BLaER1 (cell line): Measurements from ENCODE around the gene ZRANB1.
"Not testable (repeated sequence)": the region's sequence is repeated elsewhere in the genome, so short reads cannot be mapped to it uniquely, and the experiment has no call there.

ENCODE experiments used
- H3K27ac ChIP-seq: shearing (Covaris generic); formaldehyde crosslinking; 2 replicates; pipeline ENCODE4 v1.8.1; 2022
- H3K27me3 ChIP-seq: shearing (Covaris generic); formaldehyde crosslinking; 2 replicates; pipeline ENCODE4 v1.8.1; 2022
- H3K36me3 ChIP-seq: shearing (Covaris generic); formaldehyde crosslinking; 2 replicates; pipeline ENCODE4 v1.8.1; 2022
- H3K4me1 ChIP-seq: shearing (Covaris generic); formaldehyde crosslinking; 2 replicates; pipeline ENCODE4 v1.8.1; 2022
- H3K4me2 ChIP-seq: shearing (Covaris generic); formaldehyde crosslinking; 2 replicates; pipeline ENCODE4 v1.8.1; 2022
- H3K4me3 ChIP-seq: shearing (Covaris generic); formaldehyde crosslinking; 2 replicates; pipeline ENCODE4 v1.8.1; 2022
- H3K9ac ChIP-seq: shearing (Covaris generic); formaldehyde crosslinking; 2 replicates; pipeline ENCODE4 v1.8.1; 2022
- H3K9me3 ChIP-seq: shearing (Covaris generic); formaldehyde crosslinking; 2 replicates; pipeline ENCODE4 v1.8.1; 2022
- H4K20me1 ChIP-seq: shearing (Covaris generic); formaldehyde crosslinking; 2 replicates; pipeline ENCODE4 v1.8.1; 2022
- Cebpa-rat ChIP-seq: shearing (Covaris generic); IDR thresholded peaks from 2 replicates; pipeline ENCODE4 v1.8.1; 2022

The ZRANB1 gene

DNA sequence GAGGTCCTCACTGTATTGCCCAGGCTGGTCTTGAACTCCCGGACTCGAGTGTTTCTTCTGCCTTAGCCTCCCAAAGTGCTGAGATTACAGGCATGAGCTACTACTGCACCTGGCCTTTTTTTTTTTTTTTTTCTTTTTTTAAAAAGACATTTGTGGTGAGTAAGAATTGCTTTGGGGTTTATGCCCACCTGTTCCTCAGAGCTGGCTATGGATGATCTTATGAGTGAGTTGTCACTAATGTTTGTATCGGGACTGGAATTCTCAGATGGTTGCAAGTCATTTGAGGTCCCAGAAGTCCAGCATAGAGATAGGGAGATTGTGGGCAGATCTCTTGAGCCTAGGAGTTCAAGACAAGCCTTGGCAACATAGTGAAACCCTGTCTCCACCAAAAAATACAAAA lies 35.2 kb downstream of the ZRANB1 start:
- Histone ChIP-seq H3K4me2 (no peak overlapping the region), H3K9me3 (no peaks in the 10 kb centered on the region), H3K4me1 (no peaks in the 10 kb centered on the region), H3K4me3 (no peak overlapping the region), H3K27me3 (no peaks in the 10 kb centered on the region), H3K27ac (no peak overlapping the region), H3K9ac (no peak overlapping the region), H3K36me3 (peaks cover 81% of the 10 kb centered on the region), H4K20me1 (peaks cover 92% of the 10 kb centered on the region)
- TF ChIP-seq Cebpa-rat, result no peak

GRCh38 chr10:124977648-124978375 lies 35.9 kb downstream of the ZRANB1 start:
- H3K27ac ChIP-seq, result no peak overlapping the region
- no peak overlapping the region for H3K4me3 ChIP-seq
- no peaks in the 10 kb centered on the region for H3K4me1 ChIP-seq
- no peak overlapping the region for H3K4me2 ChIP-seq
- H3K9ac ChIP-seq, result no peak overlapping the region
- peaks cover 92% of the 10 kb centered on the region for H4K20me1 ChIP-seq
- no peaks in the 10 kb centered on the region for H3K9me3 ChIP-seq
- H3K27me3 ChIP-seq, result no peaks in the 10 kb centered on the region
- TF ChIP-seq Cebpa-rat, result no peak
- peaks cover 83% of the 10 kb centered on the region for H3K36me3 ChIP-seq

DNA sequence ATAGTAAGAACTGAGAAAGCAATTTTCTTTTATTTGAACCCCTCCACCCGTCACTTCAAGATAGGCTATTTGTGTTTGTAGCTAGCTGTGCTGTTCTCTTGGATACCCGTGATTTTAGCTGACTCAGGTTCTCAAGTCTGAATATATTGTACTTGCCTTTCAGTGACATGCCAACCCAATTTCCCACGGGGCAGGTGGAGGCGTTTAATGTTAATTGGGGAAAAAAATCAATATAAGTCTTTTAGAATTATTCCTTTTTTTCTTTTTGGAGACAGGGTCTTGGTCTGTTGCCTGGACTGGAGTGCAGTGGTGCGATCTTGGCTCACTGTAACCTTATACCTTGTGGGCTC lies 36.4 kb downstream of the ZRANB1 start:
- Histone ChIP-seq H3K4me2 (no peak overlapping the region), H3K27ac (no peak overlapping the region), H3K4me1 (no peaks in the 10 kb centered on the region), H3K4me3 (no peak overlapping the region), H3K36me3 (peaks cover 83% of the 10 kb centered on the region), H4K20me1 (peaks cover 92% of the 10 kb centered on the region), H3K9ac (no peak overlapping the region), H3K27me3 (no peaks in the 10 kb centered on the region), H3K9me3 (no peaks in the 10 kb centered on the region)
- TF ChIP-seq Cebpa-rat, result no peak

- no peaks in the 10 kb centered on the region for H3K9me3 ChIP-seq
- H3K9ac ChIP-seq, result no peak overlapping the region
- H3K27me3 ChIP-seq, result no peaks in the 10 kb centered on the region
- H3K36me3 ChIP-seq, result peaks cover 84% of the 10 kb centered on the region
- no peak overlapping the region for H3K4me2 ChIP-seq
- H3K4me1 ChIP-seq, result no peaks in the 10 kb centered on the region
- no peak overlapping the region for H3K4me3 ChIP-seq
- no peak overlapping the region for H3K27ac ChIP-seq
- H4K20me1 ChIP-seq, result peaks cover 97% of the 10 kb centered on the region
- TF ChIP-seq Cebpa-rat, result no peak
These were observed 41.4 kb downstream of the ZRANB1 start for GRCh38 chr10:124983321-124983720.

DNA sequence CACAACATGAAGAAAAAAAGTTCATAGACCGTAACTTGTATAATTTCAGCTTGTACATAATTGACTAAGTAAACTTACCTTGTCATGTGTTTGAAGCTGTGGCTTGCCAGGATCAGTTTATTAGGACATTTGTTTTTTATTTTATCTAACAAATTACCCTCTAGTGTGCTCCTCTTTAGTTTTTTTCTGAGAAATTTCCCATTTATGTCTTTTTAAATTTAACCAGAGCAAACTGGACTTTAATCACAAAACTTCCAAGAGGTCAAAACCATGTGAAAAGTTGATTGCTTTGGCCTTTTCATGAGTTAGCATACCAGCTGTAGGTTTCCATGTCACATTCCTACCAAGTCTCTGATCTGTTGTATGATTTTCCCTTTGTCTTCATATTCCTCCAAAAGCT lies 42.5 kb downstream of the ZRANB1 start:
- Histone ChIP-seq H4K20me1 (peaks cover 89% of the 10 kb centered on the region), H3K9ac (no peak overlapping the region), H3K4me1 (peaks cover 10% of the 10 kb centered on the region), H3K4me2 (no peak overlapping the region), H3K4me3 (no peak overlapping the region), H3K9me3 (no peaks in the 10 kb centered on the region), H3K27ac (no peak overlapping the region), H3K36me3 (peaks cover 76% of the 10 kb centered on the region), H3K27me3 (no peaks in the 10 kb centered on the region)
- no peak for TF ChIP-seq Cebpa-rat

GRCh38 chr10:124985162-124985561 lies 43.2 kb downstream of the ZRANB1 start:
- H3K9me3 ChIP-seq, result no peaks in the 10 kb centered on the region
- TF ChIP-seq Cebpa-rat, result no peak
- no peak overlapping the region for H3K4me3 ChIP-seq
- H4K20me1 ChIP-seq, result peaks cover 89% of the 10 kb centered on the region
- no peaks in the 10 kb centered on the region for H3K27me3 ChIP-seq
- peaks cover 77% of the 10 kb centered on the region for H3K36me3 ChIP-seq
- H3K9ac ChIP-seq, result no peak overlapping the region
- H3K27ac ChIP-seq, result no peak overlapping the region
- H3K4me1 ChIP-seq, result peaks cover 18% of the 10 kb centered on the region
- H3K4me2 ChIP-seq, result no peak overlapping the region

GRCh38 chr10:124987788-124988187 lies 45.9 kb downstream of the ZRANB1 start:
- no peaks in the 10 kb centered on the region for H3K9me3 ChIP-seq
- H3K9ac ChIP-seq, result no peak overlapping the region
- no peak overlapping the region for H3K27ac ChIP-seq
- H3K4me1 ChIP-seq, result peaks cover 30% of the 10 kb centered on the region
- TF ChIP-seq Cebpa-rat, result no peak
- H3K4me3 ChIP-seq, result no peak overlapping the region
- H3K4me2 ChIP-seq, result no peak overlapping the region
- peaks cover 89% of the 10 kb centered on the region for H4K20me1 ChIP-seq
- H3K36me3 ChIP-seq, result peaks cover 90% of the 10 kb centered on the region
- no peaks in the 10 kb centered on the region for H3K27me3 ChIP-seq

DNA sequence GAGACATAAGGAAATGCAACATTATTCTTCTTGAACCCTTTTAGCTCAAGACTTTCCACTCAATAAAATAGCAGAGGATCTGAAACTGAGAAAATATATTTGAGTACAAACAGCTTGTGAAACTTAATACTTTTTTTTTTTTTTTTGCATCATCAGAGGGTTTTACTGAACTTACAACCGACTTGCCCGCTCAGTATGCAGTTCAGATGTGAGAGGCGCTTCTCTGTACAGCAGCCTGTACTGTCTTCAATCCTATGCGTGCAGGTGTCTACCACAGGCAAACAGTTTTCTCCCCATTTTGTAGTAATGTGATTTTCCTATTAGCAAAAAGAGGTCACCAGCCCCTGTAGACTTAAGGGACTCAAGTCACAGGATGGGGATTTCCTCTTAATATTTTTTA lies 46.8 kb downstream of the ZRANB1 start:
- not testable (repeated sequence) for H3K4me3 ChIP-seq, H3K9me3 ChIP-seq, H3K9ac ChIP-seq, H3K27ac ChIP-seq, H3K27me3 ChIP-seq
- Histone ChIP-seq H4K20me1 (peaks cover 89% of the 10 kb centered on the region), H3K4me2 (peak overlapping the region; percentile 43; the same call in 1 of the 2 replicates), H3K36me3 (peaks cover 90% of the 10 kb centered on the region), H3K4me1 (peaks cover 30% of the 10 kb centered on the region)

DNA sequence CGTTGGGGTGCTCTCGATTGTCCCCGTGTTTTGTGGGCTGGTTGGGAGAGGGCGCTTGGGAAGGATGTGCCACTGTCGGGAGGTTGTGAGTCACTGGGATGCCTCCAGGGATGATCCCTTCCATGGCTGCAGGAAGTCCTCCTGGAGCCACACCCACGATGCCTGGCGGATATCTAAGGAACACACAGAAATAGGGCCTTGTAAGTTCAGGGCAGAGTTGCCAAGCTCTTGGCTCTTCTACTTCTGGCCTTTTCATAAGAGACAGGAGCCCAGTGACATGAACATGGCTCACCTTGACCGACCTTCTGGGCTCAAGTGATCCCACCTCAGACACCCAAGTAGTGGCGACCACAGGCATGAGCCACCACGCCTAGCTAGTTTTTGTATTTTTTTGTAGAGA lies 47.6 kb downstream of the ZRANB1 start:
- H3K36me3 ChIP-seq, result peaks cover 90% of the 10 kb centered on the region
- H3K9me3 ChIP-seq, result no peaks in the 10 kb centered on the region
- H3K4me3 ChIP-seq, result no peak overlapping the region
- H3K4me2 ChIP-seq, result peak overlapping the region; percentile 43
- no peaks in the 10 kb centered on the region for H3K27me3 ChIP-seq
- peaks cover 30% of the 10 kb centered on the region for H3K4me1 ChIP-seq
- H4K20me1 ChIP-seq, result peaks cover 89% of the 10 kb centered on the region
- TF ChIP-seq Cebpa-rat, result no peak
- no peak overlapping the region for H3K9ac ChIP-seq
- H3K27ac ChIP-seq, result no peak overlapping the region

GRCh38 chr10:124990671-124991625 lies 49.0 kb downstream of the ZRANB1 start:
- H3K27ac ChIP-seq, result no peak overlapping the region
- no peak overlapping the region for H3K9ac ChIP-seq
- no peaks in the 10 kb centered on the region for H3K9me3 ChIP-seq
- H3K4me2 ChIP-seq, result no peak overlapping the region
- peaks cover 90% of the 10 kb centered on the region for H3K36me3 ChIP-seq
- no peak overlapping the region for H3K4me3 ChIP-seq
- no peaks in the 10 kb centered on the region for H3K27me3 ChIP-seq
- peaks cover 91% of the 10 kb centered on the region for H4K20me1 ChIP-seq
- TF ChIP-seq Cebpa-rat, result no peak
- H3K4me1 ChIP-seq, result peaks cover 30% of the 10 kb centered on the region
